GM15510 (cell line): Measurements from ENCODE around the gene CYRIA.

Experiments used
- POLR2A ChIP-seq: IDR thresholded peaks from 3 replicates; pipeline ENCODE4 v1.6.1; 2011; ENCODE audit warnings: borderline replicate concordance; ENCODE audit not compliant: insufficient read length; ENCODE audit errors: extremely low read depth

Gene CYRIA

DNA sequence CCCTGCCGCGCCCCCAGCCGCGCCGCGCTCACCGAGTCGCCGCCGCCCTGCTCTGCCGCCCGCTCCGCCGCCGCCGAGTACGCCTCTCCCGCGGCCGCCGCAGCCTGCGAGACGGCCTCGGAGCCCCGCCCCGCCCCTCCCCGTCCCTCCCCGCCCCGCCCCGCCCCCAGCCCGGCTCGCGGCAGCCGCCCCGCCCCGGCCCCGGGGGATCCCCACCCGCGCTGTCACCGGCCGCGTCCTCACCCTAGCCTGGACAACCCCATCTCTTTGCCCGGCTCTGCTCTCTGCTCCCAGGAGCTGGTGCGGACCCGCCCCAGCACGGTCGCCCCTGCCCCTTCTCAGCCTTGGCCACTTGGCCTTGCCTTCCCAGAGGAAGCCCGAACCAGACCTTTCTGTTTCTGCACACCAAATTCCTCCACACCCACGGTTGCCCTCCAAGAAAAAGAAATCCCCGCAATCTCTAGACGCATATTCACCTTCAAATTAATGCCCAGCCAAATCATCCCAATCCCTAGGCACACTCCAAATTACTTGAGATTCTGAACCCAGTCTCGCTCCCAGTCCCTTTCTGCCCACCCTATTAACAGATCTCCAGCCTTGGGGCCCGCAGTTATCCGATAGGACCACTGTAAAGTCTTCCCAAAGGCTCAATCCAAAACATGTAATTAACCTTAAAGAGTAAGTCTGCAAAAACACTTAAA is at the start of gene CYRIA:
TSS of gene CYRIA (minus strand) at position 87 of the 701 bp plus-strand sequence. CDS start 77,715 bp downstream, outside the sequence.
- TF ChIP-seq POLR2A: no peak

- TF ChIP-seq POLR2A: no peak
These were observed 47.4 kb upstream of the CYRIA start for GRCh38 chr2:16713011-16713423.

GRCh38 chr2:16709769-16710168 is 44.1 kb upstream of the CYRIA start:
- no peak for TF ChIP-seq POLR2A

DNA sequence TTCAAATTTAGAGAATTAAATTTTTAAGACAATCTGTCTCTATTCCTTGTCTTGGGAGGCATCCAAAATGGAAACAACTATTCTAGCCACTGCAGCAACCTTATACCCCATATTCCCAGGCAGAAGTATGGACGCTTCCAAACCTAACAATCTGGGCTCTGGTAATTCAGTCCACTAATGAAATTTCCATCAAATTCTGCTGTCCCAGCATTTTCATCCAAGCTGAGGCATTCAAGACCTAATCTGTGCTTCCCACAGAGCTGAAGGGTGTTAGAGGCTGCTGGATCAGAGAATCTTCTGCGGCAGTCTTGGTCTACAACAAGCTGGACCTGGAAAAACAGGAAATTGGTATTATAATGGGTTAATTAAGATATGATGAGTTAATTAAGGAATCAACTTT is 42.5 kb upstream of the CYRIA start:
- TF ChIP-seq POLR2A: no peak

- TF ChIP-seq POLR2A: no peak
These were observed 41.5 kb upstream of the CYRIA start for GRCh38 chr2:16707014-16707623.

DNA sequence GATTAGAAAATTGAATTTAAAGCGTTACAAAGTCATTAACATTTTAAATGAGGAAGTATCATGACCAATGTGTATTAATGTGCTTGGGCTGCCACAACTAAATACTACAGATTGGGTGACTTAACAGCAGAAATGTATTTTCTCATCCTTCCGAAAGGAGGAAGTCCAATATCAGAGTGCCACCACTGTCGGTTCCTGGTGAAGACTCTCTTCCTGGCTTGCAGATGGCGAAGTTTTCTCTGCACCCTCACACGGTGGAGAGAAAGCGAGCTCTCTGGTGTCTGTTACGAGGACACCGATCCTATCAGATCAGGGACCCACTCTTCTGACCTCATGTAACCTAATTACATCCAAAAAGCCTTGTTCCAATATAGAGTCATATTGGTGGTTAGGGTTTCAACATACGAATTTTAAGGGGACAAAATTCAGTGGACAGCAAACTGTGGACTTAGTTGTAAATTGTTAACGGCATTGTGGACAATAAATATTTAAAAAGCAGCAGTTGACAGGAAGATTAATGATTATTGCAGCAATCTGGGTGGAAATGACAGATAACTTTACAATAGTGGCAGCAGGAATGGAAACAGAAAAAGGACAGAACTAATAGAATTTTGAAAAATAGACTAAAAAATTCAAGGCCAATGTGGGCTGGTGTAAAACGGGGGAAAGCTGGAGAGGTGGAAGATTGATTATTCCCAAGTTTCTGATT is 35.1 kb upstream of the CYRIA start:
- no peak for TF ChIP-seq POLR2A

GRCh38 chr2:16693854-16694253 is 28.2 kb upstream of the CYRIA start:
- TF ChIP-seq POLR2A: no peak

DNA sequence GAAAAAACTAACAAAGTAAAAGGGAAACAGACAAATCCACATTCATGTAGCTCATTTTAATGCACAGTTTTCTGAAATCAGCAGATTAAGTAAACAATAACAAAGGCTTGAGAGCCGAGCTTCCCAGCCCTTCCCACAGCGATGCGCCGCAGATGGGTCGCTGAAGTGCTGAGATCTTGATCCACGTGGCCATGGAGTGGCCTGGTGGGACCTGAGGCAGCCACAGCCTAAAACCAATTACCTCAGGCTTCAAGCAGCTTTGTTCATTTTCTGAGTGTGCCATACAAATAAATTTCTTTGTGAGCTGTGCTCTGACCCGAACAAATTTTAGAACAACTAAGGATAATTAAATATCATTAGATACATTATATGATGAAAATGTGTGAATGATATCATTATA is 25.6 kb upstream of the CYRIA start:
- no peak for TF ChIP-seq POLR2A

- TF ChIP-seq POLR2A: no peak
These were observed 22.3 kb upstream of the CYRIA start for GRCh38 chr2:16687955-16688354.

DNA sequence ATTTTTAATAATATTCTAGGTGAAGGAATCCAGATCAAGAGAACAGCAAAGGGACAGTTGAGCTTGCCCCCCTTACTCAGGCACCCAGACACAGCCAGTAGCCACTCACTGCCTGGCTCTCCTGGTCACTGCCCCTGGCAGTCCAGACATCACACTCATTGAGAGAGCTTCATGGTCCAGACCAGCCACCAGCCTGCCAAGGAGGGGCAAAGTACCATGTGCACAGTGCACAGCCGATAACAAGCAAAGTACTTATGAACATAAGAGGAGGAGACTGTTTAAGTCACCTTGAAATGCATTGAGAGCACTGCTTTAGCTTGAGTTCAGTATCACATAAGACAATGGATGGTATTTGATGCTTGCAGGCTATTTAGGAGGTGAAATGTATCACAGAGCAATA is 21.6 kb upstream of the CYRIA start:
- TF ChIP-seq POLR2A: no peak

- TF ChIP-seq POLR2A: no peak
These were observed 21.0 kb upstream of the CYRIA start for GRCh38 chr2:16686641-16687040.

- TF ChIP-seq POLR2A: no peak
These were observed 19.7 kb upstream of the CYRIA start for GRCh38 chr2:16685340-16685715.

GRCh38 chr2:16684676-16685339 is 19.2 kb upstream of the CYRIA start:
- no peak for TF ChIP-seq POLR2A

GRCh38 chr2:16683576-16683975 is 17.9 kb upstream of the CYRIA start:
- TF ChIP-seq POLR2A: no peak

DNA sequence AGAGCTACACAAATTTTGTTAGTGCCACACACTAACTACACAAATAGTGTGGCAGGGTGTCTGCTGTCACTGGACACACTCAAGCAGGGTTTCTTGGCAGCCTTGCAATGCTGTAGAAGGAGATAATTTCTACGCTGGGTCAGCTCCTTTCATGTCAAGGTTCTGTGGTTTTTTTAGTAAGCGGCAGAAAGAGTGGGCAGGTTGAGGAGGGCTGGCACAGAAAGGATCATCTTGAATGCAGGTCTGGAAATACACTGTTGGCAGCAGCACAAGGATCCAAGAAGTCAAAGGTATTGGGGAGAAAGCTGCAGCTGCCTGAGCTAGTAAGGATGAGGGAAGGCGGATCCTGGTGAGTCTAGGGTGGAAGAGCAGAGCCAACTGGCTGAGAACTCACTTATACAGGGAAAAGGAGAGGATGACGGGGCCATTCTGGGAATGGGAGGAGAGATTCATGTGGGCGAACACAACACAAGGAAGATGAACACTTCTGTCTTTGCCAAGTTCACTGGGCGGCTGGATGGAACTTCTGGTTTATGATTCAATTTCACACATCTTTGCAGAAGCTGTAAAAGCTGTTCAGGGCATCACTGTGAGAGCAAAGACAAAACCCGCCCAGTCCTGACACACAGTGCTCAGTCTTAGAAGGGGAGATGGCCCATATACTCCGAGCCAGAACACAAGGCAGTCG is 16.9 kb upstream of the CYRIA start:
- no peak for TF ChIP-seq POLR2A
